IPS-NIHi7 (cell line): Measurements from ENCODE around the gene MTF2.
A peak's percentile ranks its signal among the peaks of the same experiment; 100 is the strongest.
"Not testable (repeated sequence)": the region's sequence is repeated elsewhere in the genome, so short reads cannot be mapped to it uniquely, and the experiment has no call there.

Experiments
- DNase-seq: peaks from one replicate; pipeline ENCODE4 v3.0.0; 2012; ENCODE audit warnings: mixed read lengths; ENCODE audit errors: extremely low spot score

MTF2 gene

DNA sequence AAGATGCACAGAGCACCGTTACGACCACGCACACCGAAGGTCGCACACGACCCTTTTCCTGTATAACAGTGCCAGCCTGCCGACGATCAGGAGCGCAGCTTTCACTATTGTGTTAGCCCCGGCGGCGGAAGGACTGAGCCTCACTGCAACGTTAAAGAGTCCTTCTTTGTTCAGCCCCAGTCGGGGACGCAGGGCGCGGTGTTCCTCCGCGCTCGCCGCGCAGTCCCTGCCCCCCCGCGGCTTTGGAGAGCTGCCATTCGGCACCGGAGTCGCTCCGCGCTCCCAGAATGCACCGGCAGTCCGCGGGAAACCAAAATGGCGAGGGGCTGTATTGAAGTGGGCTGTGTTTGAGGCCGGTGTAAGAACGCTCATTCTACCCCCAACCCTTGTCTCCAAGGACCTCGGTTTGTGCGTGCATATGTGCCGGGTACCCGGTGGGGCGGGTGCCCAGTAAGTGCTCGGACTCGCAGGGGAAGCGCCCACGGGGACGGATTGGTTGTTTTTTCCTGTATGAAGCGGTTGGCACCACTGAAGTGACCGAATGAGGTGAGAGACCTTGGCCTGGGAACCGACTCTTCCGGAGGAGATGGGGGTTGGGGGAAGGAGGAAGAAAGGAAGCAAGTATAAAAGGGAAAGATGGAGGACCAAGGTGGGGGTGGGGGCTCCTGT lies at the start of gene MTF2:
MTF2 (plus strand) TSS at position 298 of the 669 bp plus-strand sequence; CDS start at position 542, 244 bp downstream.
- peak; percentile 93 for DNase-seq

DNA sequence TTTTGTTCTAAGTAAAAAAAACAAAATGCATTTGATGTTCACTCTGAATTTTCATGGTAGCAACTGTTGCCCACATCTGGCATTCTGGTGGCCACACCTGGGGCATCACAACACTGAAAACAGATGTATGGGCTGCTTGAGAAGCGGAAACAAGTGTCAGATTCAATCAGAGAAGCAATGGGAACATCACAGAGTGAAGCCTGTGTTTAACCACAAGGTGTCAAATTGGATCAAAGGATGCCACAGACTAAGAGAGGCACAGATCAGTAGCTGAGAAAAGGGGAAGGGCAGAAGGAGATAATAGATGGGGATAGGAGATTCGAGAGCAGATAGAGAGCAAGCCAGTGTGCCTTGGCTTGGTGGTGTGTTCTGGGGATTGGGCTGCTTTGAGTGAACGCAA lies 49.8 kb upstream of the MTF2 start:
- no peak for DNase-seq

DNA sequence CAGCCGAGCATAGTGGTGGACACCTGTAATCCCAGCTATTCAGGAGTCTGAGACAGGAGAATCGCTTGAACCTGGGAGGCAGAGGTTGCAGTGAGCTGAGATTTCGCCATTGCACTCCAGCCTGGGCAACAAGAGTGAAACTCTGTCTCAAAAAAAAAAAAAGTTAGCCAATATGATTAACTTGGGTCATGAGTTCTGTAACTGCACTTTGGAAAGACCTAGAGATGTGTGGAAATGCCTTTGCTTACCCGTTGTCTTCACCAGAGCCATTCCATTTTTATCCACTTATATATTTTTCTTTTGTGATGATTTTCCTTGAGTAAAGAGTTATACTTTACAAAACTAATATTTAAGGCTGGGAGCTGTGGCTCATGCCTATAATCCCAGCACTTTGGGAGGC lies 48.9 kb upstream of the MTF2 start:
- DNase-seq, result not testable (repeated sequence)

DNA sequence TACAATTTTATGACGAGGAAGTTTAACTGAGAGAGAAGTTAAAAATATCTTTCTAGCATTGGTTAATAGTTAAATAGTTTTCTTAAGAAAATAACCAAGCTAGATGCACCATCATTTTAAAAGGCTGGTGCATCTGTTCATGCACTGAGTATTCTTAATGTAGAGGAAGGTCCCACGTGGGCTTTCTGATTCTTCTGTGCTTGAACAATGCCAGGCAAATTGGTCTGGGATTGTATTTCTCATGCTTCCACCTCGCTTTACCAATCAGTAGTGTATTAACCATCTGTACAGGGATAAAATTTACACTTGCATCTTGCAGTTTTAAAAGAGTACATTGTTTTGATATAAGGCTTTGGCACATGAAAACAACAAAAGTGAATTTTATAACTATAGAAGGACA lies 47.4 kb upstream of the MTF2 start:
- no peak for DNase-seq

DNA sequence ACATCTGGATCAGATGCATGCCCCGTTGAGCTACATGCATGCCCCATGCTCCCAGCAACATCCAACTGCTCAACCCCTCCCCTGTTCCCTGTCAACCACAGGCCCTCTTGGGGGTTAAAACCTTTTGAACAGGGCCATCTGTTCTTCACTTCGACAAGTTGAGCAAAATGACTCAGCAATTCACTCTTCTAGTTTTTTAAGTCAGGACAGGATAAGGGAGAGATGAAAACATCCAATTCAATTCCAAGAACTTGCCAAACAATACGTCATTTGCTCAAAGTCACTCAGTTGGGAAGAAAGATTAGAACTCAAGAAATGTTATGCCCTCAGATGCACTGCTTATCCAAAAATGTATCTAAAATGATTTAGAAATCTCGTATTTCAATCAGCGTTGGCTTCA lies 46.1 kb upstream of the MTF2 start:
- no peak for DNase-seq

- DNase-seq, result no peak
Observed at GRCh38 chr1:93033785-93034184, 45.3 kb upstream of the MTF2 start.

- no peak for DNase-seq
Observed at GRCh38 chr1:93034397-93034796, 44.7 kb upstream of the MTF2 start.

- DNase-seq, result peak; percentile 34
Observed at GRCh38 chr1:93036672-93037071, 42.4 kb upstream of the MTF2 start.

- DNase-seq, result no peak
Observed at GRCh38 chr1:93042187-93043056, 36.7 kb upstream of the MTF2 start.

DNA sequence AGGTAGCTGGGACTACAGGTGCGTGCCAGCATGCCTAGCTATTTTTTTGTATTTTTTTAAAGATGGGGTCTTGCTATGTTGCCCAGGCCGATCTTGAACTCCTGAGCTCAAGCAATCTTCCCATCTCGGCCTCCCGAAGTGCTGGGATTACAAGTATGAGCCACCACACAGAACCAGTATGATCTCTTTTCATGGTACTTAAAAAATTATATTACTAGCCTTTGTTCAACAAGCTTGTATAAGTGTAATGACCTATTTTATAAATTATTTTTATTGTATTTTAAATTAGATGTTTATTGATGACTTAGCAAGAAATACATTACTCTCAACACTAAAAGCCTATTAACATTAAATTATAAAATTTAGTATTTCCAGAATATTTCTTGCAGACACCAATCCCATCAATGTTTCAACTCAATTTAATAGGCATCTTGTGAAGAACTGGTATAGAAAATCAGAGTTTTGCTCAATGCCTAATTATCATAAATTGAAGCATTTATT lies 36.0 kb upstream of the MTF2 start:
- no peak for DNase-seq

DNA sequence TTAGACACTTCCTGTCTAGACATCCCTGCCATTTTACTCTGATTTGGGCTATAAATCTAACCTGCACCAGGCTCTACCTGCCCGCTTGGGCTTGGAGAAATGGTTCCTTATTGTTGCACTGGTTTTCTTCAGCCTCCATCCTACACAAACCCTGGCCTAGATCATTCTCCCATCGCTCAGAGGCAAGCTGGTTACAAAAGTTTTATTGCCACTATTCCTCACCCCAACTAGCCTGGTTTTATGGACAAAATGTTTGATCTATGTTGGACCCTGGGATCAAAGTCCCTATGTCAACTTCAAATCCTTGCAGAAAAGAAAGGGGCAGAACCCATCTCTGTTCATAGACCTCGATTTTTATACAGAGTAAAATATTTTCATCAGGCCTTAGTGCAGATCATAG lies 31.5 kb upstream of the MTF2 start:
- no peak for DNase-seq

DNA sequence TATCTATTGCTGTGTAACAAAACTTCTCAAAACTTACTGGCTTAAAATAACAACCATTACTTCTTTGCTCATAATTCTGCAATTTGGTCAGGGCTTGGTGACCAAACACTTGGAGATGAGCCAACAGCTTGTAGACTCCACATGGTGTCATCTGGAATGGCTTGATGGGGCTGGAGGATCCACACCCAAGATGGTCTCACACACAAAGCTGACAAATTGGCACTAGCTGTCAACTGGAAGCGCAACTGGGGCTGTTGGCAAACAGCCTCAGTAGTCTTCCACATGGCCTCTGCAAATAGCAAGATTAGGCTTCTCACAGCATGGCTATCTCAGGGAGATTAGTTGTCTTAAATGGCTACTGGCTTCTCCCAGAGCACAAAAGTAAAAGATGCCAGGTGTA lies 27.1 kb upstream of the MTF2 start:
- DNase-seq, result no peak

DNA sequence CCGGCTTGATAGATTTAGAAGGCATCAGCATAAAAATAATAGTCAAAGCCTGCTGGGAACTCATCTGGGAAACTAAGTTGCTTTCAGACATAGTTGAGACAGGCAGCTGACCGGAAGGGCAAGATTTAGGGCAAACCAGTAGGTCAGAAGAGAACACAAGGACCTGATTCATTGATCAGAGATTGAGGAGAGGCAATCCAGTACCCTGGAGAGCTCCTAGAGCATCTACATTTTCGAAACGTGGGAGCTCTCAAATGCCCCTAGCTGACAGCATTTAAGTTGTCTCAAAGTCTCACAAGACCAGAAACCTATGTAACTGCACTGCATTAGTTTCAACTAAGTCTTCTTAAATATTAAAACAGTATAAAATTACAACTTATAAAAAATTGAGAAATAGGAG lies 22.9 kb upstream of the MTF2 start:
- peak; percentile 80 for DNase-seq

- DNase-seq, result no peak
Observed at GRCh38 chr1:93056649-93057048, 22.4 kb upstream of the MTF2 start.

GRCh38 chr1:93061895-93062792 lies 16.9 kb upstream of the MTF2 start:
- DNase-seq, result peak; percentile 62

GRCh38 chr1:93076268-93076667 lies 2.8 kb upstream of the MTF2 start:
- no peak for DNase-seq

GRCh38 chr1:93078203-93078602 lies 880 bp upstream of the MTF2 start:
- no peak for DNase-seq

DNA sequence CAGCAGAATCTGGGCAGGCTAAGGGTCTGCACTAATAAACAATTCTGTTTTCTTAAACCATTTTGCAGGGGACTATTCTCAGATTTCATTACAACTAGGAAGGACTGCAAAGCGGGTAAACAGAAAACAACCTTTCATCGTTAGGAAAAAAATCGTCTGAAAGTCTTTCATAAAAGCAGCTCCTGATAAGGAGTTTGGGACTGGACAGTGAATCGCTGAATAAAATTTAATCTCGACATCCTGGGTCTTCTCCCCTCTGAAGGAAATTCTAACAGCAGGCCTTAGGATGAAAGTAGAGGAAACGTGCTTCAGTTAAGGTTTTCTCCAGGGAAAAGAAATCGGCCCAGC lies 471 bp upstream of the MTF2 start:
- no peak for DNase-seq

GRCh38 chr1:93079685-93080141 lies 630 bp downstream of the MTF2 start:
- peak; percentile 43 for DNase-seq

- peak; percentile 20 for DNase-seq
Observed at GRCh38 chr1:93080179-93080823, 1.2 kb downstream of the MTF2 start.

GRCh38 chr1:93081716-93082115 lies 2.6 kb downstream of the MTF2 start:
- no peak for DNase-seq
